MG63 (cell line): Measurements from ENCODE around the gene AKNA. TPM values are rescaled to one million over a fixed set of nuclear protein-coding genes. Genes with fewer than 3 reads are reported as not detected.

ENCODE experiments used
- DNase-seq: peaks from one replicate; pipeline ENCODE4 v3.0.0-alpha.2; 2020
- H3K27me3 ChIP-seq: fragments of 250-450 bp; sonication (Bioruptor Pico); 2 replicates; pipeline ENCODE4 v1.5.1; 2020; ENCODE audit warnings: mild to moderate bottlenecking, moderate library complexity
- H3K36me3 ChIP-seq: fragments of 250-450 bp; sonication (Bioruptor Pico); 2 replicates; pipeline ENCODE4 v1.5.1; 2020; ENCODE audit warnings: mild to moderate bottlenecking, moderate library complexity
- H3K4me3 ChIP-seq: fragments of 250-450 bp; sonication (Bioruptor Pico); 2 replicates; pipeline ENCODE4 v1.5.1; 2020; ENCODE audit warnings: mild to moderate bottlenecking, moderate library complexity
- H3K9me3 ChIP-seq: fragments of 250-450 bp; sonication (Bioruptor Pico); 2 replicates; pipeline ENCODE4 v1.5.1; 2020; ENCODE audit warnings: mild to moderate bottlenecking, moderate library complexity
- total RNA-seq: library from RNA; depleted of rRNA; stranded (reverse); fragments of >200 nt; shearing (Covaris generic); gene quantifications from 2 replicates; pipeline ENCODE4 v1.2.3, GENCODE V29; 2014; ENCODE audit warnings: low replicate concordance

AKNA gene
- total RNA-seq, 1 experiment from 2014 or later: 1.4 TPM

GRCh38 chr9:114386886-114387679, 699 bp downstream of the AKNA start:
- no peak for DNase-seq
- Histone ChIP-seq H3K36me3 (no peaks in the 10 kb centered on the region), H3K4me3 (no peak overlapping the region), H3K27me3 (no peaks in the 10 kb centered on the region), H3K9me3 (no peaks in the 10 kb centered on the region)

- no peaks in the 10 kb centered on the region for H3K36me3 ChIP-seq
- no peak for DNase-seq
- H3K27me3 ChIP-seq: no peaks in the 10 kb centered on the region
- H3K4me3 ChIP-seq: no peak overlapping the region
- H3K9me3 ChIP-seq: no peaks in the 10 kb centered on the region
Observed at GRCh38 chr9:114386361-114386885, 1.4 kb downstream of the AKNA start.

GRCh38 chr9:114385397-114386181, 2.2 kb downstream of the AKNA start:
- no peak overlapping the region for H3K4me3 ChIP-seq
- peak; percentile 74 for DNase-seq
- no peaks in the 10 kb centered on the region for H3K27me3 ChIP-seq
- no peaks in the 10 kb centered on the region for H3K9me3 ChIP-seq
- H3K36me3 ChIP-seq: no peaks in the 10 kb centered on the region

GRCh38 chr9:114384836-114385396, 2.9 kb downstream of the AKNA start:
- no peak for DNase-seq
- H3K27me3 ChIP-seq: no peaks in the 10 kb centered on the region
- H3K9me3 ChIP-seq: no peaks in the 10 kb centered on the region
- no peaks in the 10 kb centered on the region for H3K36me3 ChIP-seq
- H3K4me3 ChIP-seq: no peak overlapping the region

- DNase-seq: no peak
- Histone ChIP-seq H3K36me3 (no peaks in the 10 kb centered on the region), H3K4me3 (no peak overlapping the region)
Observed at GRCh38 chr9:114384341-114384740, 3.4 kb downstream of the AKNA start.

GRCh38 chr9:114383521-114384231, 4.1 kb downstream of the AKNA start:
- no peak overlapping the region for H3K4me3 ChIP-seq
- H3K27me3 ChIP-seq: no peaks in the 10 kb centered on the region
- no peaks in the 10 kb centered on the region for H3K9me3 ChIP-seq
- no peak for DNase-seq
- H3K36me3 ChIP-seq: no peaks in the 10 kb centered on the region

More at GRCh38 chr9:114384341-114384740, 3.4 kb downstream of the AKNA start:
- Histone ChIP-seq H3K27me3 (no peaks in the 10 kb centered on the region), H3K9me3 (no peaks in the 10 kb centered on the region)

GRCh38 chr9:114382699-114383520, 4.9 kb downstream of the AKNA start:
- Histone ChIP-seq H3K4me3 (no peak overlapping the region), H3K9me3 (no peaks in the 10 kb centered on the region), H3K27me3 (no peaks in the 10 kb centered on the region), H3K36me3 (no peaks in the 10 kb centered on the region)
- DNase-seq: no peak

GRCh38 chr9:114378883-114379282, 8.9 kb downstream of the AKNA start:
- no peaks in the 10 kb centered on the region for H3K27me3 ChIP-seq
- no peaks in the 10 kb centered on the region for H3K36me3 ChIP-seq
- no peak overlapping the region for H3K4me3 ChIP-seq
- H3K9me3 ChIP-seq: no peaks in the 10 kb centered on the region
- no peak for DNase-seq

GRCh38 chr9:114378016-114378415, 9.8 kb downstream of the AKNA start:
- H3K4me3 ChIP-seq: no peak overlapping the region
- H3K36me3 ChIP-seq: no peaks in the 10 kb centered on the region
- no peak for DNase-seq
- H3K9me3 ChIP-seq: no peaks in the 10 kb centered on the region
- no peaks in the 10 kb centered on the region for H3K27me3 ChIP-seq

- H3K9me3 ChIP-seq: no peaks in the 10 kb centered on the region
- H3K4me3 ChIP-seq: no peak overlapping the region
- DNase-seq: no peak
- H3K36me3 ChIP-seq: no peaks in the 10 kb centered on the region
- no peaks in the 10 kb centered on the region for H3K27me3 ChIP-seq
Observed at GRCh38 chr9:114376586-114377445, 11.0 kb downstream of the AKNA start.

- Histone ChIP-seq H3K9me3 (no peaks in the 10 kb centered on the region), H3K36me3 (no peaks in the 10 kb centered on the region), H3K27me3 (no peaks in the 10 kb centered on the region), H3K4me3 (no peak overlapping the region)
- no peak for DNase-seq
Observed at GRCh38 chr9:114375386-114376175, 12.2 kb downstream of the AKNA start.

- H3K4me3 ChIP-seq: no peak overlapping the region
- H3K36me3 ChIP-seq: no peaks in the 10 kb centered on the region
- H3K27me3 ChIP-seq: no peaks in the 10 kb centered on the region
- no peaks in the 10 kb centered on the region for H3K9me3 ChIP-seq
- DNase-seq: no peak
Observed at GRCh38 chr9:114374936-114375335, 12.8 kb downstream of the AKNA start.

GRCh38 chr9:114373960-114374730, 13.6 kb downstream of the AKNA start:
- H3K9me3 ChIP-seq: no peaks in the 10 kb centered on the region
- H3K4me3 ChIP-seq: no peak overlapping the region
- H3K27me3 ChIP-seq: no peaks in the 10 kb centered on the region
- H3K36me3 ChIP-seq: no peaks in the 10 kb centered on the region
- no peak for DNase-seq

- Histone ChIP-seq H3K9me3 (no peaks in the 10 kb centered on the region), H3K27me3 (no peaks in the 10 kb centered on the region), H3K36me3 (no peaks in the 10 kb centered on the region), H3K4me3 (no peak overlapping the region)
- no peak for DNase-seq
Observed at GRCh38 chr9:114372921-114373448, 14.8 kb downstream of the AKNA start.
